Measurements from ENCODE around the gene DGKD.

DNA sequence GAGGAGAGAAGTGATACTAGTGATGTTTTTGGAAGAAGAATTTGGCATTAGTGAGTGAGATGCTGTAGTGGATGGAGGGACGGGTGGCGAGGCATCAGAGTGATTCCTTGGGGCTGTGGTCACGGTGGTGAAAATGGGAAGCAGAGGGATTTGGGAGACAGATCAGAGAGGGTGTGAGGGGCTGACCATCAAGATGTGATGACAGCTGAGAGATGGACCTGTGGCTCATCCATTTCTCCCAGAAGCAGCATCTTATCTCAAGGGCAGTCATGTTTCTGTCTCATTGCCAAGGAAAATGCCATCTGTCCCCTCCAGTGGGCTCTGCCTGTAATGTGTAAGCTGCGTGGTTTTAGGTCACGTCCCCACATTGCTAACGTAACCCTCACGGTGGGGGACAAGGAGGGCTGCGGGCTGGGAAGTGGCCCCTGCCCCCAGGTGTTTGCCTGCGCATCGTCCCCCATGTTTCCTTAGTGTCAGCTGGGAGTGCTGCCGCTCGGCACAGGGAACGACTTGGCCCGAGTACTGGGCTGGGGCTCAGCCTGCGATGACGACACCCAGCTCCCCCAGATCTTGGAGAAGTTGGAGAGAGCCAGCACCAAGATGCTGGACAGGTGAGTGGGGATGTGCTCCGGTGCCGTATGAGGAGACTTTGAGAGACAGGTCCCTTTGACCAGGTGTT lies 91.0 kb downstream of the DGKD start:
- TF ChIP-seq, protein P1, sequence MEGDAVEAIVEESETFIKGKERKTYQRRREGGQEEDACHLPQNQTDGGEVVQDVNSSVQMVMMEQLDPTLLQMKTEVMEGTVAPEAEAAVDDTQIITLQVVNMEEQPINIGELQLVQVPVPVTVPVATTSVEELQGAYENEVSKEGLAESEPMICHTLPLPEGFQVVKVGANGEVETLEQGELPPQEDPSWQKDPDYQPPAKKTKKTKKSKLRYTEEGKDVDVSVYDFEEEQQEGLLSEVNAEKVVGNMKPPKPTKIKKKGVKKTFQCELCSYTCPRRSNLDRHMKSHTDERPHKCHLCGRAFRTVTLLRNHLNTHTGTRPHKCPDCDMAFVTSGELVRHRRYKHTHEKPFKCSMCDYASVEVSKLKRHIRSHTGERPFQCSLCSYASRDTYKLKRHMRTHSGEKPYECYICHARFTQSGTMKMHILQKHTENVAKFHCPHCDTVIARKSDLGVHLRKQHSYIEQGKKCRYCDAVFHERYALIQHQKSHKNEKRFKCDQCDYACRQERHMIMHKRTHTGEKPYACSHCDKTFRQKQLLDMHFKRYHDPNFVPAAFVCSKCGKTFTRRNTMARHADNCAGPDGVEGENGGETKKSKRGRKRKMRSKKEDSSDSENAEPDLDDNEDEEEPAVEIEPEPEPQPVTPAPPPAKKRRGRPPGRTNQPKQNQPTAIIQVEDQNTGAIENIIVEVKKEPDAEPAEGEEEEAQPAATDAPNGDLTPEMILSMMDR (IDR thresholded peaks at IDR 0.05; ENCODE audit: low read length), result no peak
- no peak for TF ChIP-seq EZH2phosphoT487 (IDR thresholded peaks at IDR 0.05; ENCODE audit: low read length)

Data from MM.1S (cell line).